ENCODE data around the gene SIAH1.
"Not testable (repeated sequence)": the region's sequence is repeated elsewhere in the genome, so short reads cannot be mapped to it uniquely, and the experiment has no call there.

The SIAH1 gene

DNA sequence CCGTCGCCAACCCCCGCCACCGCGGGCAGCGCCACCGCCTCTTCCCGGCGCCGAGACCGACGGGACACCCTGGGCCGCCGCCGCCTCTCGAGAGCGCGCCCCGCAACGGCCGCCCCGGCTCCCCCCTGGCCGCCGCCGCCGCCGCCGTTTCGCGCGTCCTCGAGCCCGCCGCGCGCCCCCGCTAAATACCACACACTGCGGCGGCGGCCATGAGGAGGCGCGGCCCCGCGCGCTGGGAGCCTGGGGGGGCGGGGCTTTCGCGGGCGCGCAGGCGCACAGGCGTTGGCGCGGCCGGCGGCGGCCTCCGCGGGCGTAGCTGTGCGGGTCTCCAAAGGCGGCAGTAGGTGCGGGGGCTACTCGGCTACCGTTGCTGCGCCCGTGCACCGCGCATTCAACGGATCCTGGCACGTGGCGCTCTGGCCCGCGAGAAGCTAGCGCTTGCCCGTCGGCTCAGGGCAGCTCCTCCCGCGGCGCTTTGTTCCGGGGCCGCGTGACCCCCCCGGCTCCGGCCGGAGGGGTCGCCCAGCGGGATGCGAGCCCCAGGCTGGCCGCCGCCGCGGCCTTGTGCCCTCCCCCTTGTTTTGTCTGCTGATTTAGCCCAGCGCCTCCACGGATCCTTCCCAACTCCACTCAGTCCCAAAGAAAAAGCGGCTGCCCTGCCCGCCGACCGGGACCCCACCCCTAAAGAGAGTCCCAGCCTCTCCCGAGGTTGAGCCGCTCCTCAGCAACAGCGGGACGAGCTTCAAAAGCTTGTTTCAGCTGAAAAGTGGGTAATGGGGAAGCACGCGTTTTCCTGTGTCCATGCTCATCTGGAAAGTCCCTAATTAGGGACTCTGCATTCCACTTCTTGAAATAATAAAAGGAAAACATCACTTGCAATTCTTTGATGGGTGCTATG is at the start of gene SIAH1:
SIAH1 (minus strand) TSS at position 161 of the 898 bp plus-strand sequence. CDS start 22,985 bp downstream, outside the sequence.
- peak; percentile 78 to 82 for DNase-seq (ENCODE audit: low read depth in 2 of 2)

DNA sequence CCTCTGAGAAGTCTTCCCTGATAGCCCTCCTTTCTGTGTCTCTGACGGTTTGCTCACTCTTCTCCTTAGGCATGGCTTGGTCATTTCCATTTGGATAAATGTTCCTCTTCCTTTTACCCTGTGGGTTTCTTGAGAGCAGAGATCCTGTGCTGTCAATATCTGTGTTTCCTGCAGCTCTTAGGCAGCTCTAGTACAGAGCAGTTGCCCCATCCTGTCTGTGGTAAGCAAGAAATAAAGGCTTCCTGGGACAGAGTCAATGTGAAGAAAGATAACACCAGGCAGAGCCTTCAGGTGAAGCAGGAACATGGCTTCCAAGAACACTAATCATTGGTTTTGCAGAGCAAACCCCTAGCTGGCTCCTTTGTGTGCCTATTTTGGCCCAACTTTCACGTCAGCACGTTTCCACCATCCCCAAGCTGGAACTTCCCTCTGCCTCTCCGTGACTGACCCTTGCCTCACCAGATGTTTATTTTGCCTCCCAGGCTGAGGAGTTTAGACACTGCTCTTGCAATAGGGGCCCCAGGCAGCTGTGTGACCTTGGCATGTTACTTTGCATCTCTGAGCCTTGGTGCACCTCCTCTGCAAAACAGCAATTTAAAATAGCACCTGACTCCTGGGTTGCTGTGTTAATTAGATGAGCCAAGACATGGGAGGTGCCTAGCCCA is 49.6 kb upstream of the SIAH1 start:
- DNase-seq (ENCODE audit: low read depth in 2 of 2), result no peak

DNA sequence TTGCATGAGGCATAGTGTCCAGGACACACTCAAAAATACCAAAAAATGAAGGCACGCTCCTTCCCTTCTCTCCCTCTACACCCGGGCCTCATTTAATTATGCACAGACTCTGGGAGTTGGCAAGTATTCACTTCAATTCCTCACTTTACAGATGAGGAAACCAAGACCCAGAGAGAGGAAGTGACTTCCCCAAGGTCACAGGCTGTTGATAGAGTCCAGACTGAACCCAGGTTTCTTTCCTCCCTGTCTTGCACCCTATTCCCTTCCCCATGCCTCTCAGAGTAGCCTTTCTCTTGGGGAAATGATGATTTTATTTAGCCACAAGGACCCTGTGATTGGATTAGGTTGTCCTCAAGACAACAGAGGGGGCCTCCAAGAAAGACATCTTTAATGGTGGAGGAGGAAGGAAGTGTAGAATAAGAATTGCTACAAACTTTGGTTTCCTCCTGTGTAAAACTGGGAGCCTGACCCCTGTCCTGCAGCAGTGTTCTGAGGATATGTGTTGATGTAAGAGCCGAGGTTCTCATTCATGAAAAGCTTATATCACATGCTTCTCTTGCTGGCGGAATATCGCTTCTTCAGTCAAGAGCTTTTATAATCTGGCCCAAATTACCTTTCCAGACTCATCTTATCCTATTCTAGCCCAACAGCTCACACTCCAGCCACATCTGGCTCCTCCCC is 48.8 kb upstream of the SIAH1 start:
- no peak for DNase-seq (ENCODE audit: low read depth in 2 of 2)

- no peak for DNase-seq (ENCODE audit: low read depth in 2 of 2)
Measured at GRCh38 chr16:48433116-48433849, 48.1 kb upstream of the SIAH1 start.

GRCh38 chr16:48432136-48432535 is 46.9 kb upstream of the SIAH1 start:
- DNase-seq (ENCODE audit: low read depth in 2 of 2), result no peak

DNA sequence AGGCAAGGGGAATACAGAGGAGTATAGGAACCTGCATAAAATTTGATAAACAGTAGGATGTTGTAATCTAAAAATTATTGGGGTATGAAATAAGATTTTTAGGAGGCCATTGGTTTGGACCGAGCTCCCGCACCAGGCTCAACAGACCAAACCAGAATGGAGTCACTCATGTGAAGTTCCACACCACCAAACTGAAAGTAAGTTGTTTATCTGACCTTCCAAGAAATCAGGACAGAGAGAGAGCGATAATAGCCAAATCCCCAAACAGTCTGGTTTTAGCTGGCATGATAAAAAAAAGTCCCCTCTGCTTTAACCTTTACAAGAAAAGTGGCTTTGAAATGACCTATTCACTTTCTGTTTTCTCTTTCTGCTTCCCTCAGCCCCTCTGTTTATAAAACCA is 45.7 kb upstream of the SIAH1 start:
- no peak for DNase-seq (ENCODE audit: low read depth in 2 of 2)

- DNase-seq (ENCODE audit: low read depth in 2 of 2), result no peak
Measured at GRCh38 chr16:48426244-48427141, 41.3 kb upstream of the SIAH1 start.

GRCh38 chr16:48422537-48422936 is 37.3 kb upstream of the SIAH1 start:
- no peak for DNase-seq (ENCODE audit: low read depth in 2 of 2)

GRCh38 chr16:48421741-48422140 is 36.5 kb upstream of the SIAH1 start:
- DNase-seq (ENCODE audit: low read depth in 2 of 2), result no peak

- no peak for DNase-seq (ENCODE audit: low read depth in 2 of 2)
Measured at GRCh38 chr16:48420437-48420836, 35.2 kb upstream of the SIAH1 start.

DNA sequence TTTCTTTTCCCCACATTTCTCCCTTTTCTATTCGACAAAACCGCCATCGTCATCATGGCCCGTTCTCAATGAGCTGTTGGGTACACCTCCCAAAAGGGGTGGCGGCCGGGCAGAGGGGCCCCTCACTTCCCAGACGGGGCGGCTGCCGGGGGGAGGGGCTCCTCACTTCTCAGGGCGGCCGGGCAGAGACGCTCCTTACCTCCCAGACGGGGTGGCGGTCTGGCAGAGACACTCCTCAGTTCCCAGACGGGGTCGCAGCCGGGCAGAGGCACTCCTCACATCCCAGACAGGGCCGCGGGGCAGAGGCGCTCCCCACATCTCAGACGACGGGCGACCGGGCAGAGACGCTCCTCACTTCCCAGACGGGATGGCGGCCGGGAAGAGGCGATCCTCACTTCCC is 31.4 kb upstream of the SIAH1 start:
- DNase-seq (ENCODE audit: low read depth in 2 of 2), result not testable (repeated sequence)

- DNase-seq (ENCODE audit: low read depth in 2 of 2), result no peak
Measured at GRCh38 chr16:48413272-48413671, 28.1 kb upstream of the SIAH1 start.

DNA sequence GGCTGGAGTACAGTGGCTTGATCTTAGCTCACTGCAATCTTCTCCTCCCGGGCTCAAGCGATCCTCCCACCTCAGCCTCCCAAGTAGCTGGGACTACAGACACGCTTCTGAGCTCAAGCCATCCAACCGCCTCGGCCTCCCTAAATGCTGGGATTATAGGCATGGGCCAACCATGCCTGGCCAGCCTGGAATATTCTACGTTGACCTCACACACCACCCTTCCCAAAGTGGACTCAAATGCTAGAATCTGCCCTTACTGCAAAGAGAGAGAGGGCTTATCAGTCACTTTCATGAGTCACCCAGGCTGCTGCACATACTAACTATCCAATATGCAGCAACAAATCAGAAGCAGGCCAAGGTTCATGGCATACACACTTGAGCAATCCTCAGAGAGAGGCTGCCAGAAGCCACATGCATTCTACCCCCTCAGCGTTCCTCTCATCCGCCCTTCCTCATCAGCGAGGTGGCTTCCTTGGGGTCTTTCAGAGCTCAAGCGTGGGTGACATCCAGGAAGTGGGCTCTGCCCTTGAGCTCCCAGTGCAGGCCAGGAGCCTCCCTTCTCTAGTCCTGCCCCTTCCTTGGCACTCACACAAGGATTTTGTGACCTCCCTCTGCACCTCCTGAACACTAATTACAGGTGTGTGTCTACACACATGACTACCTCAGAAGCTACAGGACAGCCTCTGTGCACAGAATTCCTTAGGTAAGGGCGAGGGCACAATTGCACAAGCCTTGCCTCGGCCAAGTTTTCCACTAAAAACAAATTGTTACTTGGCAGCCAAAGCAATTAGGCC is 24.8 kb upstream of the SIAH1 start:
- DNase-seq (ENCODE audit: low read depth in 2 of 2), result no peak

DNA sequence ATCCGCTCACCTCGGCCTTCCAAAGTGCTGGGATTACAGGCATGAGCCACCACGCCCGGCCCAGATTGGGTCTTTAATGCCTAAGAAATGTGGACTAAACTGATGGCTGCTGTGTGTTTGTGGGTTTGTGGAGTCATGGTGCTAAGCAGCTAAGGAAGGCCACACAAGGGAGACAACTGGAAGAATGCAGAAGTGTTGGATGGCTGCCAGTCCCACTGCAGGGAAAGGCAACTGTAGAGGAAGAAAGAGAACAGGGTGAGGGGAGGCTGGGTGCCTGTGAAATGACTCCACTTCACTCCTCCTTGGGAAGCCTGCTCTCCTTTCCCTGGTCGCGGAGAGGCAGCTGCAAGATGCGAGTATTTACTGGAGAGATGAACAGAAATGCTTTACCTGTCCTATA is 23.5 kb upstream of the SIAH1 start:
- no peak for DNase-seq (ENCODE audit: low read depth in 2 of 2)

- no peak for DNase-seq (ENCODE audit: low read depth in 2 of 2)
Measured at GRCh38 chr16:48405907-48406306, 20.7 kb upstream of the SIAH1 start.

- DNase-seq (ENCODE audit: low read depth in 2 of 2), result no peak
Measured at GRCh38 chr16:48405153-48405552, 19.9 kb upstream of the SIAH1 start.

GRCh38 chr16:48402547-48402946 is 17.3 kb upstream of the SIAH1 start:
- not testable (repeated sequence) for DNase-seq (ENCODE audit: low read depth in 2 of 2)

DNA sequence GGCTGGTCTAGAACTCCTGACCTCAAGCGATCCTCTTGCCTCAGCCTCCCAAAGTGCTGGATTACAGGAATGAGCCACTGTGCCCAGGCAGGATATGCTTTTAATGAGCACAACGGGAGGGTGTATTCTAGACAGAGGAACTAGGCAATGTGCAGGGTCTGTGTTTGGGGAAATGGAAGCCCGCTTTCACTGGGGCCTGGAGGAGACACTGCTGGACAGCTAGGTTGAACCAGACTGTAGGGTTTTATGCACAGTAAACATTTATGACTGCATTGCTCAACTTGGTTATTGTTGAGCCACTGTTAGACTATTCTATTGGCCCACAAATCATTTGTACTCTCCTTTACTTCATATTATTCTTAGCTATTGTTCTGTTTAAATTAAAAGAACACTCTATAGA is 10.2 kb upstream of the SIAH1 start:
- DNase-seq (ENCODE audit: low read depth in 2 of 2), result no peak

GRCh38 chr16:48394355-48394703 is 9.1 kb upstream of the SIAH1 start:
- DNase-seq (ENCODE audit: low read depth in 2 of 2), result no peak

Measured in stimulated activated CD8-positive, alpha-beta memory T cell treated with anti-CD3 and anti-CD28 coated beads, Interleukin-7, amount 100 ng/mL, for 1 hour (primary cell).